HG03108 (cell line): ENCODE measurements around the gene ZC3H7B.

ENCODE experiments used
- ATAC-seq: cut with Tn5 transposase; IDR thresholded peaks from one replicate; pipeline ENCODE4 v1.9.1; 2021; ENCODE audit warnings: moderate library complexity; ENCODE audit not compliant: unreplicated experiment

ZC3H7B gene

GRCh38 chr22:41352058-41352457, 50.7 kb downstream of the ZC3H7B start:
- ATAC-seq: no peak

DNA sequence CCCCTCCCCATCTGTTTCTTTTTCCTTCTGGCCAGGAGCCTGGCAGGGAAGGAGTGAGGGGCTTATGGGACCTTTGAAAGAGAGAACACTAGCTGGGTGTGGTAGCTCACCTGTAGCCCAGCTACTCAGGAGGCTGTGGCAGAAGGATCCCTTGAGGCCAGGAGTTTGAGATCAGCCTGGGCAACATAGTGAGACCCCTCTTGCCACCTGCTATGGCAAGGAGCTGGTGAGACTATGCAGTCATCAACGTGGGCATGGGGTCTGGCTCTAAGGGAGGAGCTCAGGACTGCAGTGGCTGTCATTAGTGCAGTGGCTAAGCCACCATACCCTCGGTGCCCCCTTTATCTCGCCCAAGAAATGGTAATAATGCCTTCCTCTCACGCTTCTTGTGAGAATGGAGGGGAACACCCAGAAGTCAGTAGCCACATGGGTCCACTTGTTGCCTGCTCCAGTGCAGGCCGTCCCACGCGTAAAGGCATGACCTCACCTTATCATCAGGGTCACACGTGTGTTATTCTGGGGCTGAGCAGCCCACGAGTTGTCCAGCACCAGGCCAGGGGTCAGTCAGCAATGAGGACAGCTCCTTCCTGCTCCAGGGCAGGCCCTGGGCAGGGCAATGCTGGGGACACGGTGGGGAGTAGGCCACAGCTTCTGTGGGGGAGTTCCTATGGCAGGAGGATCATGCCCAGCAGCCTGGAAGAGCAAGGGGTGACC, 52.7 kb downstream of the ZC3H7B start:
- no peak for ATAC-seq

GRCh38 chr22:41354979-41355378, 53.7 kb downstream of the ZC3H7B start:
- ATAC-seq: no peak

DNA sequence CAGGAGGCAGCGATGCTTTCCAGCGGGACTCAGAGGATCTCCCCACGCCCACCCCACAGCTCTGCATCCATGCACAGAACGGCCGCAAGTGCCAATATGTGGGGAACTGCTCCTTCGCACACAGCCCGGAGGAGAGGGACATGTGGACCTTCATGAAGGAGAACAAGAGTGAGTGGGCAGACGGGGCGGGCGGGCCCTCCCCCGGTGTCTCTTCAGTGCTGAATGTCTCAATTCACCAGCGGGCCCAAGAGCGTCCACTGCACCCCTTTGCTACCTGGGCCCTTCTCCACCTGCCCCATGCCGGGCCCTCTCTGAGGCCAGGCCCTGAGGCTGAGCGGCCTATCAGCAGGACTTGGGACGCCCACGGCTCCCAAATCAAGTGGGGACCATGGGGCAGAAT, 54.6 kb downstream of the ZC3H7B start:
- ATAC-seq: no peak

DNA sequence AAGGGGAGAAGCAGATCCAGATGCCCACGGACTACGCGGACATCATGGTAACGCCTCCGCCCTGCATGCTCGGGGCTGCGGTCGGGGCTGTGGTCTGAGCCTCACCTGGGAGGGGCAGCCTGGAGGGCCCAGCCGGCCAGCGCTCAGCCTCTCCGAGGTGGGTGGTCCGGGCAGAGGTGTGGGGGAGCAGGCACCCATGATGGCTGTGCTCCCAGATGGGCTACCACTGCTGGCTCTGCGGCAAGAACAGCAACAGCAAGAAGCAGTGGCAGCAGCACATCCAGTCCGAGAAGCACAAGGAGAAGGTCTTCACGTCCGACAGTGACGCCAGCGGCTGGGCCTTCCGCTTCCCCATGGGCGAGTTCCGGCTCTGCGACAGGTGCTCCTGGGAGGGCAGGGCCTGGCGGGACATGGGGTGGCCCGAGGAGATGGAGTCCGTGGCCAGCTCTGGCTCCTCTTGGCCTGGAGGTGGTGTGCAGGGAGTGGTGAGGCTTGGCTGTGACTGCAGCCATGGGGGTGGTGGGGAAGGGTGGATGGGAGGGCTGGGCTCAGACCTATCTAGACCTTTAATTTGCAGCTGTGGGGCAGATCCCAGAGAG, 55.2 kb downstream of the ZC3H7B start:
- ATAC-seq: no peak

- no peak for ATAC-seq
These were observed 55.9 kb downstream of the ZC3H7B start for GRCh38 chr22:41357191-41357590.

DNA sequence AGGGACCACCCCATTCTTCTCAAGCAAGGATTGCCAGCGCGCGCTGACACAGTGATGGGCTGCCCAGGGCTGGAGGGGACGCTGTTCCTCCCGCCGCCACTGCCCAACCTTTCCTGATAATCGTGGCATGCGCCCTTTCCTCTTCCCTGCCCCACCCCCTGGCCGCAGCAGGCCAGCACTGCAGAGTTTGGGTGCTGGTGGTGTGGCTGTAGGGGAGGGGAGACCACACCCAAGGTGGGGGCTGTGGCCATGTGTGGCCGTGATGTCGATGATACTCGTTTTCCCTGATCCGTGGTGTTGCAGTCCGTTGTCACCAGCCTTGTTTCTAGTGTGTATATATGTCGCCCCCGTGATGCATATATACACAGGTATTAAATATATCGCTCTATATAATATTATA, 57.6 kb downstream of the ZC3H7B start:
- no peak for ATAC-seq

- ATAC-seq: no peak
These were observed 58.1 kb downstream of the ZC3H7B start for GRCh38 chr22:41359376-41359775.

GRCh38 chr22:41360126-41360525, 58.8 kb downstream of the ZC3H7B start:
- ATAC-seq: no peak

DNA sequence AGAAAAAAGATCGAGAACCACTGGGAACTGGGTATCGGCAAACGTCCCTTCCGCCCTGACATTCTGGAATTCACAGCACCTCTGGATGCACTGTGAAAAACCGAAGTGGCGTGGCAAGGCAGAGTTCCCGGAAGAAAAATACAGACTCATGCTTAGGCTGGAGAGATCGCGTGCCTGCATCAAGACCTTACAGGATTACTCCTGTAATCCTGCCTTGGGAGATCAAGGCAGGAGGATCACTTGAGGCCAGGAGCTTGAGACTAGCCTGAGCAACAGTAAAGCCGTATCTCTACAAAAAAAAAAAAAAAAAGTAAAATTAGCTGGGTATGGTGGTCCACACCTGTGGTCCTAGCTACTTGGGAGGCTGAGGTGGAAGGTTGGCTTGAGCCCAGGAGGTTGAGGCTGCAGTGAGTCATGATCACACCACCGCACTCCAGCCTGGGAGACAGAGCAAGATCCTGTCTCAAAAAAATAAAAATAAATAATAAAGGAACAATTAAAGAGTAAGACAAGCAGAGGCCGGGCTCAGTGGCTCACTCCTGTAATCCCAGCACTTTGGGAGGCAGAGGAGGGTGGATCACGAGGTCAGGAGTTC, 60.5 kb downstream of the ZC3H7B start:
- no peak for ATAC-seq

DNA sequence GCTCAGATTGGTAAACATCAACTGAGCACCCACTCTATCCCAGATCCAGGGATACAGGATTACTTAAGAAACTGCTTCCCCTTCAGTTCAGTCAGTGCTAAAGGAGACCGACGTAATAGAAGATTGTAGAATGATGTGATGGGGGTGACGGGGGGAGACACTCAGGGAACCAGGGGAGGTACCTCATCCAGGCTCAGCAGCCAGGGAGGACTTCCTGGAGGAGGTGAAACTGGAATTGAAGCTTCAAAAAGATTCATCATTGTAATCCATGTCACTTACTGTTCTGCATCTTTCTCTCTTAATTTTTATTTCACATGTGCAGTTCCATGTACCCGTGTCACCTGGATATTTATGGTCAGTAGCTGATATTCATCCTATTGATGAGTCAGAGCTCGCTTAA, 61.3 kb downstream of the ZC3H7B start:
- ATAC-seq: no peak

DNA sequence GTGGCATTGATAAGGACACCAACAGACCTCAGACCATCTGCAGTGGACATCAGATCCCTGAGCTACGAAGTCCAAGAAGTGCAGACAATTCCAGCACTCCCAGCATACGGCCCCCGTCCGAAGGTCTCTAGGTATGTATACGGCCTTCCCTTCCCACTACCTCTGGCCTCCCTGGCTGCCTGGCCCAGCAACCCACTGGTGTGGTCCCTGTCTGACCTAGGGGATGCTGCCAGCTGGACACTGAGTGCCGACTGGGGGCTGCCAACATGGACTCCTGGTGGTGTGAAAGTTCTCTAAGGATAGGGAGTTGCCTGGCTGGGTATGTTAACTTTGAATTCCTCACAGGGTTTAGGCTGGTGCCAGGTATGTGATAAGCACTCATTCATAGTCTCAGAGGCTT, 62.9 kb downstream of the ZC3H7B start:
- no peak for ATAC-seq

- no peak for ATAC-seq
These were observed 63.6 kb downstream of the ZC3H7B start for GRCh38 chr22:41364955-41365354.

DNA sequence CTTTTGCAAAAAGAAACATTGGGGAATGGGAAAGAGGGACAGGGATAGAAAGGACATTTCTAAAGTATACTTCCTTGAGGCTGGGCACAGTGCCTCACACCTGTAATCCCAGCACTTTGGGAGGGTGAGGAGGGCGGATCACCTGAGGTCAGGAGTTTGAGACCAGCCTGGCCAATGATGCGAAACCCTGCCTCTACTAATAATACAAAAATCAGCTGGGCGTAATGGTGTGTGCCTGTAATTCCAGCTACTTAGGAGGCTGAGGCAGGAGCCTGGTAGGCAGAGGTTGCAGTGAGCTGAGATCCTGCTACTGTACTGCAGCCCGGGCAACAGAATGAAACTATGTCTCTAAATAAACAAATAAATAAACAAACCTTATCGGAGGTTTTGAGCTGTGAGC, 64.1 kb downstream of the ZC3H7B start:
- ATAC-seq: no peak

DNA sequence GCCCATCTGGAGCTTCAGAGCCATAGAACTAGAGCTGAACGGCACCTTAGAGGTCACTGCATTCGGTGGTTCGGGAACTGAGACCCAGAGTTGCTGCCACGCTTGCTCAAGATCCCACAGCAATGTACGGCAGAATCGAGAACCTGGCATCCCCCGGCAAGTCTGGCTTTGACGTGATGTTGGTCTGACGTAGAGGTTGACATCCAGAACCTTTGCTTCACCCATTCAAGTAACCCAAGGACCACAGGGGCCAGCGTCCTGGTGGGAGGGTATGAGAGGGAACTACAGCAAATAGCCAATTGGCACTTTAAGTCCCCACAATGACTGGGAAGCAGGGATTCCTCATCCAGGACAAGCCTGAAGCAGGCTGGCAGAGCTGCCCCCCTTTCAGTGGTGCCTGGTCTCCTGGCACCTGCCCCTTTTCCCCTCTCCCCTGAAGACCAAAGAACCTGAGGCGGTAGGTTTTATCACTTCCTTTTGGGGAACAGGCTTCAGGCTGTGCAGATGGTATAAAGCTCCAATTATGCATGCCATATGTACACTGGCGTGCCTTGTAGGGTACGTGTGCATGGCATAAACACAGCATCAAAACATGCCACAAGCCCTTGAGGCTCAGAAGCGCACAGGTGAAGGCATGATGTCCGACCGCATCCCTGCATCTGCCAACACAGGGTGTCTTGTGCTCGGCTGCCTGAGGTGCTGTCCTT, 65.2 kb downstream of the ZC3H7B start:
- no peak for ATAC-seq

DNA sequence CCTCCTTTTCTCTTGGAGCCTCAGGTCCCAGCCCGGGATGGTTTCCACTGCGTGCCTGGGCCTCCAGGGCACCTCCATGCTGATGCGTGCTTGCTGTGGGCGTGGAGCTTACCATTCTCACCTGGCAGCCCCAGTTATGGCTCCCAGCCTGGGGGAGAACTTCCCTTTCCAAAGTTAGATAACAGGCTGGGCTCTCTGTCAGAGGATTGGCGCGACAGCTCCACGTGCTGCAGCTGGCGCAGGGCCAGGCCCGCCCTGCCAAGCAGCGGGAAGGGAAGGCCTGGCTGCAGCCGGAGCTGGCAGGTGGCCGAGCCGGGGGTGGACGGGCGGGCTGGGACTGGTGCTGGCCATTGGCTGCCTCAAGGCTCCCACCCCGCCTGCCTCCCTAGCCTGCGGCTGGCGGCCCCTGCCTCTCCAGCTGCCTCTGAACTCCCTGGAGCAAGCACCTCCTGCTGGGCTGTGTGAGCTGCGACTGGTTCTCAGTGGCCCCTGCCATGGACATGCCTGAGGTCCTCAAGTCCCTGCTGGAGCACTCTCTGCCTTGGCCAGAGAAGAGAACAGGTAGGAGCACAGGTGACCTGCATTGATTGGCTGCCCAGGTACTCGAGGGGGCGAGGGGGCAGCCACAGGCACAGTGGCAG, 65.8 kb downstream of the ZC3H7B start:
- ATAC-seq: no peak

- no peak for ATAC-seq
These were observed 66.6 kb downstream of the ZC3H7B start for GRCh38 chr22:41367680-41368542.

DNA sequence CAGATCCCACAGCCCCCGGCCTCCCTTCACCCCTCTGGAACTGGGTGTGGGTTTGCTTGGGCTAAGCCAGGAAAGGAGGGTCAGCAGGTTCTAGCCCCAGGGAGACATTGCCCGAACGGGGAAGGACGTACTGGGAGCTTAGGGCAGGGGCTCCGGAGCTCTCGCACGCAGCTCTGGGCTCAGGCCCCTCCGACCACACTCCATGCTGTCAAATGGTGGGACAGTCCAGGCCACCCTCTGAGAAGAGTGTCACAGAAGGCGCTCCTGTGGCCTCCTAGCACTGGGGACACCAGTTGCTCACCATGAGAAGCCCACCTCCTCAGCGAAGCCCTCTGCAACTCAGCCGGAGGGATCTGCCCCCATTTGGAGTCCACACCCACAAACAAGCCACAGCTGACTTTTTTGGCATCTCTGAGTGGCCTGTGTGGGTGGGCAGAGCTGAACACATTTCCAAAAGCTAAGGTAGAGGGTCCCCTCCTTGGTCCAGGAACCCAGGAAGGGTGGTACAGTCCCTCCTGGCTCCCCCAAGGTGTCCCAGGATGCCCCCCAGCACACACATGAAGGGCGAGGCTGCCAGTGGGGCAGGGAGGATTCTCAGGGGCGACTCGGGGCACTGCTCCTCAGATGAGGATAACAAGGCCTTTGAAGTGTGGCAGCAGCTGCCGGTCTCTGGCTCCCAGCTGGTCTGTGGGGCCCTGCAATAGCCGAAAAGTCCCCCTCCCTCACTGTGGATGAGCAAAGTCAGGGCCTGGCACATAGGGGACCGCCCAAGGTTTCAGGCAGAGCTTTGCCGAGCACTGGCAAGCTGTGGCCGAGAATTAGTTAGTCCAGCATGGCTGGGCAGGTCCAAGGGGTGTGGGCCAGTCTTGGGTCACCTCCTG, 67.5 kb downstream of the ZC3H7B start:
- no peak for ATAC-seq

- no peak for ATAC-seq
These were observed 68.1 kb downstream of the ZC3H7B start for GRCh38 chr22:41369424-41369745.

DNA sequence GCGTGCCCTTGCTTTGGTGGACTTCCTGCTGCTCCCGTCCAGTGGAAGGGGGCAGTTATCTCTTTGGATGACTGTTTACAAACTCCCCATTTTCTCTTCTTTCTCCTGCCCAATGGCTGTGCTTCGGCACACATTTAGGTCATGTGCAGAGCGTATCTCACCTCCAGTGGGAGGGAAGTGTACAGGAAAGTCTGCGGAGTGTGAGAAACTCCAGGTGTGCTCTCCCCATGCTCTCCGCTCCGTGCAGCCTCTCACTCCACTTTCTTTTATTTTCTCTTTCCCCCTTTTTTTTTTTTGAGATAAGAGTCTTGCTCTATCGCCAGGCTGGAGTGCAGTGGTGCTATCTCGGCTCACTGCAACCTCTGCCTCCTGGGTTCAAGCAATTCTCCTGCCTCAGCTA, 68.5 kb downstream of the ZC3H7B start:
- ATAC-seq: no peak
